K562 (cell line): Measurements from ENCODE around the gene CARM1. TPM values are rescaled to one million over a fixed set of nuclear protein-coding genes. Genes with fewer than 3 reads are reported as not detected.

Source experiments
- NFIX ChIP-seq: fragments of 250-450 bp; sonication (Bioruptor Pico); IDR thresholded peaks from 2 replicates; pipeline ENCODE4 v1.4.0; 2020; ENCODE audit warnings: low read depth, mild to moderate bottlenecking, moderate library complexity
- PTBP1 ChIP-seq: fragments of 200-400 bp; formaldehyde crosslinking; IDR thresholded peaks from 2 replicates; pipeline ENCODE4 v1.6.1; 2017; ENCODE audit warnings: low read depth, low read length
- RBM14 ChIP-seq: fragments of 200-400 bp; formaldehyde crosslinking; IDR thresholded peaks from 2 replicates; pipeline ENCODE4 v1.6.1; 2018; ENCODE audit warnings: low read depth, mild to moderate bottlenecking, low read length, moderate library complexity, borderline replicate concordance; ENCODE audit not compliant: insufficient read depth
- SAFB2 ChIP-seq: fragments of 200-400 bp; formaldehyde crosslinking; IDR thresholded peaks from 2 replicates; pipeline ENCODE4 v1.6.1; 2018; ENCODE audit warnings: borderline replicate concordance, low read length, low read depth, moderate library complexity; ENCODE audit not compliant: severe bottlenecking
- SMAD4 ChIP-seq: fragments of 250-450 bp; sonication (Bioruptor Pico); conservative IDR thresholded peaks from 2 replicates; pipeline ENCODE4 v1.8.0; 2021; ENCODE audit warnings: inconsistent platforms, mild to moderate bottlenecking, moderate library complexity
- ZBTB11 ChIP-seq, 3 experiments: fragments of 200-800 bp in 1 of 3; fragments of 250-450 bp in 1 of 3; fragments of 450-650 bp in 1 of 3; sonication (Bioruptor Pico) in 1 of 3; sonication (Bioruptor generic) in 1 of 3; formaldehyde crosslinking in 1 of 3; IDR thresholded peaks; 2 replicates each; pipeline versions ENCODE4 v1.6.1 to v1.8.0; 2016 to 2022; ENCODE audit warnings: mild to moderate bottlenecking in 2 of 3, missing genetic modification characterization in 2 of 3, missing compliant biosample characterization in 1 of 3, moderate library complexity in 1 of 3
- ZNF175 ChIP-seq: fragments of 200-800 bp; sonication (Bioruptor generic); IDR thresholded peaks from 2 replicates; pipeline ENCODE4 v1.6.1; 2016; ENCODE audit warnings: low read depth, mild to moderate bottlenecking, missing genetic modification characterization, missing compliant biosample characterization
- ZNF384 ChIP-seq: IDR thresholded peaks from 2 replicates; pipeline ENCODE4 v1.6.1; 2012; ENCODE audit warnings: low read depth, low read length, improper control_type of control experiment
- ZNF609 ChIP-seq: sonication (generic); formaldehyde crosslinking; IDR thresholded peaks from 2 replicates; pipeline ENCODE4 v1.8.1; 2023; ENCODE audit warnings: missing genetic modification reagents, mild to moderate bottlenecking, borderline replicate concordance
- ZNF764 ChIP-seq: fragments of 250-450 bp; sonication (Bioruptor Pico); IDR thresholded peaks from 2 replicates; pipeline ENCODE4 v1.4.0; 2020; ENCODE audit warnings: low read depth, mild to moderate bottlenecking, moderate library complexity
- polyA plus RNA-seq, 8 experiments: library from polyadenylated mRNA; depleted of rRNA in 4 of 8; stranded (reverse) in 5 of 8; unstranded in 3 of 8; fragments of >200 nt; fragmentation: Nextera tagmentation in 2 of 8; fragmentation: Illumina TruSeq in 1 of 8; extraction: Ambion mirVana in 2 of 8; extraction: Trizol in 1 of 8; gene quantifications; 2 replicates each; pipeline versions ENCODE4 v1.2.1 to v1.2.3, GENCODE V29; 2011 to 2014; ENCODE audit warnings: inconsistent platforms in 1 of 8, missing spikeins in 1 of 8
- total RNA-seq, 7 experiments: library from RNA; depleted of rRNA in 6 of 7; stranded (reverse); fragments of >200 nt in 6 of 7; fragmentation: Illumina TruSeq in 2 of 7; extraction: Trizol in 2 of 7; gene quantifications; 2 replicates each; pipeline versions ENCODE4 v1.2.1 to v1.2.3, GENCODE V29; 2011 to 2021; ENCODE audit warnings: low replicate concordance in 1 of 7
- TF ChIP-seq, protein P1 (sequence below): fragments of 250-450 bp; sonication (Bioruptor Pico); IDR thresholded peaks from 2 replicates; pipeline ENCODE4 v1.8.0; 2021; ENCODE audit warnings: borderline replicate concordance, mild to moderate bottlenecking, moderate library complexity; ENCODE audit not compliant: poor library complexity, severe bottlenecking
- TF ChIP-seq, protein P2 (sequence below): sonication (generic); formaldehyde crosslinking; IDR thresholded peaks from 2 replicates; pipeline ENCODE4 v1.8.0; 2022; ENCODE audit warnings: mild to moderate bottlenecking, low read depth, missing genetic modification reagents
- TF ChIP-seq, protein P3 (sequence below): fragments of 250-450 bp; sonication (Bioruptor Pico); IDR thresholded peaks from 2 replicates; pipeline ENCODE4 v1.4.0; 2020; ENCODE audit warnings: mild to moderate bottlenecking

The CARM1 gene
- total and polyA plus RNA-seq, 9 of the 15 experiments (the other 6 are each of a cell fraction or from before 2014, with no cell fraction given), result 0.36 to 86.0 (median 29.7) TPM

DNA sequence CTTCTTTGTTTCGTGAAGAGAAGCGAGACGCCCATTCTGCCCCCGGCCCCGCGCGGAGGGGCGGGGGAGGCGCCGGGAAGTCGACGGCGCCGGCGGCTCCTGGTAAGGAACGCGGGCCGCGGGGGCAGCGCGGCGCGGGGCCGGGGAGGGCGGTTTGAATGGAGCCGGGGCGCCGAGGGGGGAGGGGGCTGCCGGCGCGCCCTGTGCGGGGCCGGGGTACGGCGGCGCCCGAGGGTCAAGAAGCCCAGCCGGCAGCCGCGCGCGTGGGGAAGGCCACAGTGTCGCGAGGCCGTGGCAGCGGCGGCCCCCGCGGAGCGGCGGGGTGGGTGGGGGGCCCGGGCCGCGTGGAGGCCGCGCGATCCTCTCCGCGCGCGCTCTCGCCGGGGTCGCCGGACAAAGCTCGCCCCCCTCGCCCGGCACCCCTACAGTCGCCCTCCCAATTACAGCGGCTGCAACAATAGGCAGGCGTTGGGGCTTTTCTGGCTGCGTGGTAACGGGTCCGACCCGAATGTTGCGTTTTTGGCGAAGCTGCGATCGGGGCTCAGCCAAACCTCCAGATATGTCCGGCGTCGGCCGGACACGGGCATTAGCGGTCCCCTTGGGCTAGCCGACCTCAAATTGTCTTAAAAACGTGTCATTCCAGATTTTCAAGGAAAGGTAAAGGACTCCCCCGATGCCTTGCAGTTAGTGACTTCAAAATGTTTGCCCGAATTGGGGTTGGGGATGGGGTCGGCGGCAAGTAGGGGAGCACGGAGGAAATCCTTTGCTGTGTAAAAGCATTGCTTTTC is 89.9 kb downstream of the CARM1 start (continued):
- peak in 1 of 3 experiments; percentile 86; a peak in 2 of 6 replicates for TF ChIP-seq ZBTB11 (CRISPR knock-in tag; IDR thresholded peaks at IDR 0.05)
- TF ChIP-seq, protein P1, sequence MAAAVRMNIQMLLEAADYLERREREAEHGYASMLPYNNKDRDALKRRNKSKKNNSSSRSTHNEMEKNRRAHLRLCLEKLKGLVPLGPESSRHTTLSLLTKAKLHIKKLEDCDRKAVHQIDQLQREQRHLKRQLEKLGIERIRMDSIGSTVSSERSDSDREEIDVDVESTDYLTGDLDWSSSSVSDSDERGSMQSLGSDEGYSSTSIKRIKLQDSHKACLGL (CRISPR knock-in tag), result no peak
- no peak for TF ChIP-seq ZNF384
- TF ChIP-seq NFIX, result no peak
- no peak for TF ChIP-seq ZNF609 (CRISPR knock-in tag)
- TF ChIP-seq ZNF764 (CRISPR knock-in tag), result no peak
- TF ChIP-seq, protein P2, sequence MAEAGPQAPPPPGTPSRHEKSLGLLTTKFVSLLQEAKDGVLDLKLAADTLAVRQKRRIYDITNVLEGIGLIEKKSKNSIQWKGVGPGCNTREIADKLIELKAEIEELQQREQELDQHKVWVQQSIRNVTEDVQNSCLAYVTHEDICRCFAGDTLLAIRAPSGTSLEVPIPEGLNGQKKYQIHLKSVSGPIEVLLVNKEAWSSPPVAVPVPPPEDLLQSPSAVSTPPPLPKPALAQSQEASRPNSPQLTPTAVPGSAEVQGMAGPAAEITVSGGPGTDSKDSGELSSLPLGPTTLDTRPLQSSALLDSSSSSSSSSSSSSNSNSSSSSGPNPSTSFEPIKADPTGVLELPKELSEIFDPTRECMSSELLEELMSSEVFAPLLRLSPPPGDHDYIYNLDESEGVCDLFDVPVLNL (CRISPR knock-in tag), result no peak
- TF ChIP-seq, protein P3, sequence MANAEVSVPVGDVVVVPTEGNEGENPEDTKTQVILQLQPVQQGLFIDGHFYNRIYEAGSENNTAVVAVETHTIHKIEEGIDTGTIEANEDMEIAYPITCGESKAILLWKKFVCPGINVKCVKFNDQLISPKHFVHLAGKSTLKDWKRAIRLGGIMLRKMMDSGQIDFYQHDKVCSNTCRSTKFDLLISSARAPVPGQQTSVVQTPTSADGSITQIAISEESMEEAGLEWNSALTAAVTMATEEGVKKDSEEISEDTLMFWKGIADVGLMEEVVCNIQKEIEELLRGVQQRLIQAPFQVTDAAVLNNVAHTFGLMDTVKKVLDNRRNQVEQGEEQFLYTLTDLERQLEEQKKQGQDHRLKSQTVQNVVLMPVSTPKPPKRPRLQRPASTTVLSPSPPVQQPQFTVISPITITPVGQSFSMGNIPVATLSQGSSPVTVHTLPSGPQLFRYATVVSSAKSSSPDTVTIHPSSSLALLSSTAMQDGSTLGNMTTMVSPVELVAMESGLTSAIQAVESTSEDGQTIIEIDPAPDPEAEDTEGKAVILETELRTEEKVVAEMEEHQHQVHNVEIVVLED (CRISPR knock-in tag), result no peak
- TF ChIP-seq PTBP1, result no peak
- TF ChIP-seq SMAD4 (CRISPR knock-in tag), result no peak; the same call in 1 of the 2 replicates
- TF ChIP-seq ZNF175 (CRISPR knock-in tag), result peak; percentile 21
- TF ChIP-seq SAFB2, result no peak
- no peak for TF ChIP-seq RBM14
